OCI-LY1 (cell line): ENCODE results near the gene AKAP9.

ENCODE experiments used
- H2AFZ ChIP-seq: fragments of 200-600 bp; sonication (generic), shearing (Covaris generic); 2 replicates; pipeline ENCODE4 v1.6.0; 2014; ENCODE audit warnings: antibody characterized with exemption, mild to moderate bottlenecking, low read length
- H3F3A ChIP-seq: fragments of 200-600 bp; sonication (generic), shearing (Covaris generic); 2 replicates; pipeline ENCODE4 v1.6.0; 2014; ENCODE audit warnings: mild to moderate bottlenecking, antibody characterized with exemption, low read length, moderate library complexity; ENCODE audit not compliant: insufficient read depth
- H3K27ac ChIP-seq: fragments of 200-600 bp; sonication (generic); 2 replicates; pipeline ENCODE4 v1.5.1; 2014; ENCODE audit warnings: low read length, mixed run types, mild to moderate bottlenecking, low read depth; ENCODE audit not compliant: poor library complexity, severe bottlenecking
- H3K27me3 ChIP-seq: fragments of 200-600 bp; sonication (generic); 2 replicates; pipeline ENCODE4 v1.6.0; 2014; ENCODE audit warnings: antibody characterized with exemption, mild to moderate bottlenecking, low read length, moderate library complexity; ENCODE audit not compliant: insufficient read depth
- H3K36me3 ChIP-seq: fragments of 200-600 bp; sonication (generic); 2 replicates; pipeline ENCODE4 v1.6.1; 2014; ENCODE audit warnings: mild to moderate bottlenecking, antibody characterized with exemption, low read length, moderate library complexity, mixed read lengths; ENCODE audit not compliant: insufficient read depth
- H3K4me1 ChIP-seq: fragments of 200-600 bp; sonication (generic); 2 replicates; pipeline ENCODE4 v1.5.1; 2014; ENCODE audit warnings: mild to moderate bottlenecking, low read length, moderate library complexity; ENCODE audit not compliant: insufficient read depth, severe bottlenecking
- H3K4me2 ChIP-seq: fragments of 200-600 bp; sonication (generic), shearing (Covaris generic); 2 replicates; pipeline ENCODE4 v1.6.1; 2014; ENCODE audit warnings: low read length
- H3K4me3 ChIP-seq: fragments of 200-600 bp; sonication (generic); 2 replicates; pipeline ENCODE4 v1.5.1; 2014; ENCODE audit warnings: low read length, low read depth, mild to moderate bottlenecking, mixed read lengths; ENCODE audit not compliant: poor library complexity, severe bottlenecking
- H3K79me2 ChIP-seq: fragments of 200-600 bp; shearing (Covaris generic); 2 replicates; pipeline ENCODE4 v1.6.1; 2016; ENCODE audit warnings: mixed run types, low read length, mixed read lengths; ENCODE audit not compliant: insufficient read depth
- H3K9ac ChIP-seq: fragments of 200-600 bp; sonication (generic), shearing (Covaris generic); 2 replicates; pipeline ENCODE4 v1.6.1; 2014; ENCODE audit warnings: mild to moderate bottlenecking, low read length, mixed read lengths
- H3K9me2 ChIP-seq: fragments of 200-600 bp; sonication (generic), shearing (Covaris generic); 2 replicates; pipeline ENCODE4 v1.6.1; 2014; ENCODE audit warnings: low read depth, mild to moderate bottlenecking, low read length, mixed read lengths
- H3K9me3 ChIP-seq: fragments of 200-600 bp; shearing (Covaris generic); 2 replicates; pipeline ENCODE4 v1.6.1; 2014; ENCODE audit warnings: low read length, mixed read lengths
- H4K20me1 ChIP-seq: fragments of 200-600 bp; sonication (generic), shearing (Covaris generic); 2 replicates; pipeline ENCODE4 v1.6.0; 2016; ENCODE audit warnings: mild to moderate bottlenecking, low read length; ENCODE audit not compliant: insufficient read depth
- EZH2 ChIP-seq: fragments of 200-600 bp; sonication (generic), shearing (Covaris generic); IDR thresholded peaks from 2 replicates; pipeline ENCODE4 v1.8.0; 2017; ENCODE audit warnings: borderline replicate concordance, mixed run types, mild to moderate bottlenecking, antibody characterized with exemption, low read length, moderate library complexity, mixed read lengths
- TF ChIP-seq, protein P1 (sequence below): fragments of 200-600 bp; sonication (generic), shearing (Covaris generic); IDR thresholded peaks from 2 replicates; pipeline ENCODE4 v1.5.1; 2017; ENCODE audit warnings: mild to moderate bottlenecking, antibody characterized with exemption, low read length, moderate library complexity, mixed read lengths

The AKAP9 gene

DNA sequence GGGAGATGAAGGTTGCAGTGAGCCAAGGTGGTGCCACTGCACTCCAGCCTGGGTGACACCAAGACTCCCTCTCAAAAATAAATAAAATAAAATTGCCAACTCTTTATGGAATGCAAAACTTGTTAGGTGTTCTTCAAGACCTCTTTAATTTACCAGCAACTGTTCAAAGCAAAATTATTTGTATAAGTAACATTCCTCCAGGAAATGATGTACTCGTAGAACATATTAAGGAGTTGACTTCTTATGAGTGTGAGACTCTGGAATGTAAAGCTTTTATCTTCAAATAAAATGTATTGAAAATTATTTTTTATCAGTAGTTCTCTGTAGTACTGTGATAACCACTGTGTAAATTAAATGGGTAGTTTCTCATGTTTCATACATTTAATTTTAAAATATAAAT is 99.2 kb downstream of the AKAP9 start:
- Histone ChIP-seq H4K20me1 (no peaks in the 10 kb centered on the region), H3K4me1 (no peaks in the 10 kb centered on the region), H3K9me3 (no peaks in the 10 kb centered on the region), H3K9me2 (no peaks in the 10 kb centered on the region), H2AFZ (no peak overlapping the region), H3K79me2 (no peaks in the 10 kb centered on the region), H3K9ac (no peak overlapping the region), H3F3A (no peaks in the 10 kb centered on the region), H3K4me2 (no peak overlapping the region), H3K27ac (no peak overlapping the region), H3K4me3 (no peak overlapping the region), H3K27me3 (no peaks in the 10 kb centered on the region), H3K36me3 (peaks cover 37% of the 10 kb centered on the region)
- TF ChIP-seq, protein P1, sequence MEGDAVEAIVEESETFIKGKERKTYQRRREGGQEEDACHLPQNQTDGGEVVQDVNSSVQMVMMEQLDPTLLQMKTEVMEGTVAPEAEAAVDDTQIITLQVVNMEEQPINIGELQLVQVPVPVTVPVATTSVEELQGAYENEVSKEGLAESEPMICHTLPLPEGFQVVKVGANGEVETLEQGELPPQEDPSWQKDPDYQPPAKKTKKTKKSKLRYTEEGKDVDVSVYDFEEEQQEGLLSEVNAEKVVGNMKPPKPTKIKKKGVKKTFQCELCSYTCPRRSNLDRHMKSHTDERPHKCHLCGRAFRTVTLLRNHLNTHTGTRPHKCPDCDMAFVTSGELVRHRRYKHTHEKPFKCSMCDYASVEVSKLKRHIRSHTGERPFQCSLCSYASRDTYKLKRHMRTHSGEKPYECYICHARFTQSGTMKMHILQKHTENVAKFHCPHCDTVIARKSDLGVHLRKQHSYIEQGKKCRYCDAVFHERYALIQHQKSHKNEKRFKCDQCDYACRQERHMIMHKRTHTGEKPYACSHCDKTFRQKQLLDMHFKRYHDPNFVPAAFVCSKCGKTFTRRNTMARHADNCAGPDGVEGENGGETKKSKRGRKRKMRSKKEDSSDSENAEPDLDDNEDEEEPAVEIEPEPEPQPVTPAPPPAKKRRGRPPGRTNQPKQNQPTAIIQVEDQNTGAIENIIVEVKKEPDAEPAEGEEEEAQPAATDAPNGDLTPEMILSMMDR, result no peak
- no peak for TF ChIP-seq EZH2

DNA sequence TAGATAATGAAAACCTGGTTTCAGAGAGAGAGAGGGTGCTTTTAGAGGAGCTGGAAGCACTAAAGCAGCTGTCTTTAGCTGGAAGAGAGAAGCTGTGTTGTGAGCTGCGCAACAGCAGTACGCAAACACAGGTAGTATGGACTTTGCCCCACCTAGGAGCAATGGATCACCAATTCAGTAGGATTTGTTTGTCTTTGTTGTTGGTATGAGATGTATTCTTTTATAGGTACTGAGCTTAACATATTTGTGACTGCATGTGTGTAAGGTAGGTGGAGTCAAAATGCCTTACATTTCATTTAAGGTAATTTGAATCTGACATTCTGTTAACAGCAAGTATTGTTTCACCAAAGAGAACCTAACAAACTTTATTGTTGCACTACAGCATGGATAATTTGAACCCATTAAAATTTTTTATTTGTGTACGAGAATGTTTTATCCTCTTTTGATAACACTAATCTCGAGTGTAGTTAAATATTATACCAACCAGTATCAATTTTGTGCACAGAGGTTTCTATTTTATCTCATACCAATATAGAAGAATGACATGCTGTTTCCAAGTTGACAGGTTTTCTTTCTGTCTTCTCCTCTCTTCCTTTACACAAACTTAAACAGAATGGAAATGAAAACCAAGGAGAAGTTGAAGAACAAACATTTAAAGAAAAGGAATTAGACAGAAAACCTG is 101.5 kb downstream of the AKAP9 start:
- Histone ChIP-seq H4K20me1 (no peaks in the 10 kb centered on the region), H3K9ac (no peak overlapping the region), H3K9me3 (no peaks in the 10 kb centered on the region), H3K27me3 (no peaks in the 10 kb centered on the region), H2AFZ (no peak overlapping the region), H3K9me2 (no peaks in the 10 kb centered on the region), H3F3A (no peaks in the 10 kb centered on the region), H3K79me2 (no peaks in the 10 kb centered on the region), H3K4me3 (no peak overlapping the region), H3K27ac (no peak overlapping the region), H3K4me2 (no peak overlapping the region), H3K4me1 (no peaks in the 10 kb centered on the region), H3K36me3 (peaks cover 53% of the 10 kb centered on the region)
- TF ChIP-seq EZH2, result no peak
- TF ChIP-seq, protein P1, result no peak

DNA sequence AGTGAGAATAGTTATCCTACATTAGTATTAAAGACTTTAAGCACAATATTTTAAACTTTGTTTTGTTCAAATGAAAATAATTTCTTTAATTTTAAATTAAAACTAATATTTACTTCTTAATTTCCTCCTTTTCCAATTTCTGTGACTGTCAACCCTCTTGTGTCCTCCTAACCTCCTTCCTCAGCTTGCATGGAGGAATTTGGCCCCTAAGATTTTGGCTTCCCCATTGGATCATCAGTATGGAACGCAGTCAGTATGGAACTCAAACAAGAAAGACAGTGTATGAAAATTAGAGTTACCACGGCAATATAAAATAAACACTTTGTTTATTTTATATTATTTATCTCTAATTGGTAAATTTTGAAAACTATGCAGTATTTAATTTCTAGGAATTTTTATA is 102.4 kb downstream of the AKAP9 start:
- no peaks in the 10 kb centered on the region for H4K20me1 ChIP-seq
- no peaks in the 10 kb centered on the region for H3K9me2 ChIP-seq
- H3K4me3 ChIP-seq, result no peak overlapping the region
- H3K27me3 ChIP-seq, result no peaks in the 10 kb centered on the region
- H3K9ac ChIP-seq, result no peak overlapping the region
- no peak for TF ChIP-seq EZH2
- TF ChIP-seq, protein P1, result no peak
- H3K27ac ChIP-seq, result no peak overlapping the region
- H2AFZ ChIP-seq, result no peak overlapping the region
- H3K4me2 ChIP-seq, result no peak overlapping the region
- no peaks in the 10 kb centered on the region for H3F3A ChIP-seq
- H3K4me1 ChIP-seq, result no peaks in the 10 kb centered on the region
- peaks cover 57% of the 10 kb centered on the region for H3K36me3 ChIP-seq
- no peaks in the 10 kb centered on the region for H3K79me2 ChIP-seq
- no peaks in the 10 kb centered on the region for H3K9me3 ChIP-seq
